SK-N-SH treated with all-trans-retinoic acid at 6 μM for 48 hours (cell line): ENCODE data around the gene TOR1AIP1.
"Not testable (repeated sequence)": the region's sequence is repeated elsewhere in the genome, so short reads cannot be mapped to it uniquely, and the experiment has no call there.

Experiments used
- ATAC-seq: fragments of 200-7000 bp; cut with Tn5 transposase; 3 replicates; pipeline ENCODE4 v1.9.1; 2020; ENCODE audit warnings: mild to moderate bottlenecking, moderate library complexity
- ARNTL ChIP-seq: fragments of 450-650 bp; formaldehyde crosslinking; IDR thresholded peaks from 2 replicates; pipeline ENCODE4 v1.5.0; 2020; ENCODE audit warnings: low read depth, mild to moderate bottlenecking, moderate library complexity, borderline replicate concordance
- BACH2 ChIP-seq: fragments of 250-450 bp; sonication (Bioruptor Pico); IDR thresholded peaks from 2 replicates; pipeline ENCODE4 v1.9.0; 2021; ENCODE audit warnings: mild to moderate bottlenecking, borderline replicate concordance
- CREB5 ChIP-seq: fragments of 250-450 bp; sonication (Bioruptor Pico); IDR thresholded peaks from 2 replicates; pipeline ENCODE4 v1.5.1; 2020; ENCODE audit warnings: low read depth, mild to moderate bottlenecking, moderate library complexity
- CSDC2 ChIP-seq: fragments of 250-450 bp; sonication (Bioruptor Pico); IDR thresholded peaks from 2 replicates; pipeline ENCODE4 v1.5.0; 2020; ENCODE audit warnings: mild to moderate bottlenecking, moderate library complexity
- CSRNP3 ChIP-seq: fragments of 250-450 bp; sonication (Bioruptor Pico); IDR thresholded peaks from 2 replicates; pipeline ENCODE4 v1.5.1; 2021; ENCODE audit warnings: mild to moderate bottlenecking, moderate library complexity
- ESRRG ChIP-seq: fragments of 250-450 bp; sonication (Bioruptor Pico); IDR thresholded peaks from 2 replicates; pipeline ENCODE4 v1.6.1; 2021; ENCODE audit warnings: mild to moderate bottlenecking
- GLIS3 ChIP-seq: fragments of 250-450 bp; sonication (Bioruptor Pico); IDR thresholded peaks from 2 replicates; pipeline ENCODE4 v1.5.0; 2020; ENCODE audit warnings: mild to moderate bottlenecking, moderate library complexity
- ISL1 ChIP-seq: fragments of 250-450 bp; sonication (Bioruptor Pico); IDR thresholded peaks from 2 replicates; pipeline ENCODE4 v2.1.2; 2022; ENCODE audit warnings: mild to moderate bottlenecking, moderate library complexity
- OSR1 ChIP-seq: fragments of 250-450 bp; sonication (Bioruptor Pico); IDR thresholded peaks from 2 replicates; pipeline ENCODE4 v1.8.0; 2022; ENCODE audit warnings: moderate library complexity, mild to moderate bottlenecking, inconsistent platforms
- PATZ1 ChIP-seq: fragments of 250-450 bp; sonication (Bioruptor Pico); IDR thresholded peaks from 2 replicates; pipeline ENCODE4 v1.8.0; 2020; ENCODE audit warnings: mild to moderate bottlenecking, moderate library complexity, borderline replicate concordance
- PPARA ChIP-seq: fragments of 250-450 bp; sonication (Bioruptor Pico); IDR thresholded peaks from 2 replicates; pipeline ENCODE4 v1.5.0; 2020; ENCODE audit warnings: mild to moderate bottlenecking, borderline replicate concordance
- RARB ChIP-seq: fragments of 250-450 bp; sonication (Bioruptor Pico); IDR thresholded peaks from 2 replicates; pipeline ENCODE4 v1.8.0; 2021; ENCODE audit warnings: mild to moderate bottlenecking, moderate library complexity
- SNAI2 ChIP-seq: fragments of 250-450 bp; sonication (Bioruptor Pico); IDR thresholded peaks from 2 replicates; pipeline ENCODE4 v1.5.0; 2020; ENCODE audit warnings: mild to moderate bottlenecking, moderate library complexity
- TCF4 ChIP-seq: fragments of 250-450 bp; sonication (Bioruptor Pico); IDR thresholded peaks from 2 replicates; pipeline ENCODE4 v1.8.0; 2021; ENCODE audit warnings: mild to moderate bottlenecking, moderate library complexity, borderline replicate concordance
- TOX ChIP-seq: fragments of 250-450 bp; sonication (Bioruptor Pico); IDR thresholded peaks from 2 replicates; pipeline ENCODE4 v1.8.0; 2021; ENCODE audit warnings: mild to moderate bottlenecking, moderate library complexity, borderline replicate concordance
- TSHZ2 ChIP-seq: fragments of 250-450 bp; sonication (Bioruptor Pico); IDR thresholded peaks from 2 replicates; pipeline ENCODE4 v1.5.0; 2020; ENCODE audit warnings: mild to moderate bottlenecking, moderate library complexity
- ZC3H10 ChIP-seq: fragments of 250-450 bp; sonication (Bioruptor Pico); IDR thresholded peaks from 2 replicates; pipeline ENCODE4 v1.5.1; 2021; ENCODE audit warnings: mild to moderate bottlenecking, moderate library complexity
- ZFP3 ChIP-seq: fragments of 250-450 bp; sonication (Bioruptor Pico); IDR thresholded peaks from 2 replicates; pipeline ENCODE4 v1.5.0; 2020; ENCODE audit warnings: mild to moderate bottlenecking, moderate library complexity
- ZFP30 ChIP-seq: fragments of 450-650 bp; formaldehyde crosslinking; IDR thresholded peaks from 2 replicates; pipeline ENCODE4 v1.5.0; 2022; ENCODE audit warnings: mild to moderate bottlenecking, moderate library complexity
- ZNF565 ChIP-seq: fragments of 450-650 bp; formaldehyde crosslinking; conservative IDR thresholded peaks from 2 replicates; pipeline ENCODE4 v1.5.0; 2020; ENCODE audit warnings: low read depth, mild to moderate bottlenecking, moderate library complexity
- ZNF70 ChIP-seq: fragments of 450-650 bp; formaldehyde crosslinking; IDR thresholded peaks from 2 replicates; pipeline ENCODE4 v1.5.0; 2020; ENCODE audit warnings: mild to moderate bottlenecking, moderate library complexity
- ZNF8 ChIP-seq: fragments of 450-650 bp; formaldehyde crosslinking; IDR thresholded peaks from 2 replicates; pipeline ENCODE4 v1.5.0; 2020; ENCODE audit warnings: mild to moderate bottlenecking, moderate library complexity
- TF ChIP-seq, protein P1 (sequence below): fragments of 250-450 bp; sonication (Bioruptor Pico); IDR thresholded peaks from 2 replicates; pipeline ENCODE4 v1.8.0; 2021; ENCODE audit warnings: low read depth, mild to moderate bottlenecking, moderate library complexity, borderline replicate concordance

The TOR1AIP1 gene

GRCh38 chr1:179840107-179840506 is 42.0 kb upstream of the TOR1AIP1 start:
- no peak for ATAC-seq
- TF ChIP-seq TCF4 = no peak
- no peak for TF ChIP-seq ZC3H10 (CRISPR knock-in tag)

DNA sequence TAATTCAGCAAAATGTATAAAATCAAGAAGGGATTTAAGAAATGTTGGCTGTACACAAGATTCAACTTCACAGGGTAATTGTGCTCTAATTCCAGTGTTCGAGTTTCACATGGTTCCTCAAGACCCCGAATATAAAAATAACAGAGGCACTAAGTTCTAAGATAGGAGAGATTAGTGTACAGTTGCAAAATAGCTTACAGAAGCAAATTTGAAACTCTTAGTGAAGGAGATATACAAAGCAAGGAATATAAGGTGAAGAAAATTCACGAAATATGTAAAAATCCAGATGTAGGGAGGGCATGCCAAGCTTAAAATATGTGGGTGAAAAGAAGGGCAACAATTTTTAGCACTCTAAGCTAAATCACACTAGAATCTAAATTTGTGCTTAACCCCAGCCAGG is 33.9 kb upstream of the TOR1AIP1 start:
- ATAC-seq = no peak
- TF ChIP-seq PATZ1 (CRISPR knock-in tag) (no peak), ZC3H10 (CRISPR knock-in tag) (no peak), RARB (CRISPR knock-in tag) (no peak), ISL1 (no peak), GLIS3 (CRISPR knock-in tag) (no peak), ZFP3 (CRISPR knock-in tag) (no peak), ARNTL (no peak), ZNF70 (CRISPR knock-in tag) (no peak), ESRRG (CRISPR knock-in tag) (no peak), ZNF565 (CRISPR knock-in tag) (no peak), ZFP30 (CRISPR knock-in tag) (no peak), TCF4 (no peak), TOX (no peak)

GRCh38 chr1:179853102-179853501 is 29.0 kb upstream of the TOR1AIP1 start:
- TF ChIP-seq BACH2 = no peak
- TF ChIP-seq PPARA (CRISPR knock-in tag) = no peak
- TF ChIP-seq RARB (CRISPR knock-in tag) = no peak
- TF ChIP-seq ZNF565 (CRISPR knock-in tag) = no peak
- no peak for TF ChIP-seq CSDC2 (CRISPR knock-in tag)
- TF ChIP-seq, all 23 proteins: peak for 0

DNA sequence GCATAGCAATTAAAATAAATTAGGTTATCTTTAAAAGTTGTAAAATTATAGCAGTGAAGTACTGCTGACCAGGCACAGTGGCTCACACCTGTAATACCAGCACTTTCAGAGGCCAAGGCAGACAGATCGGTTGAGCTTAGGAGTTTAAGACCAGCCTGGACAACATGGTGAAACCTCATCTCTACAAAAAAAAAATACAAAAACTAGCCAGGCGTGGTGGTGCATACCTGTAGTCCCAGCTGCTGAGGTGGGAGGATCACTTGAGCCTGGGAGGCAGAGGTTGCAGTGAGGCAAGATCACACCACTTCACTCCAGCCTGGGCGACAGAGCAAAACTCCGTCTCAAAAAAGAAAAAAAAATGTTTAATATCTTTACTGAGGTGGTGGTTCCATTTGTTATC is 26.3 kb upstream of the TOR1AIP1 start:
- not testable (repeated sequence) for ATAC-seq

More at GRCh38 chr1:179853102-179853501, 29.0 kb upstream of the TOR1AIP1 start:
- ATAC-seq = no peak

GRCh38 chr1:179856296-179856695 is 25.8 kb upstream of the TOR1AIP1 start:
- no peak; the same call in 2 of the 3 replicates for ATAC-seq
- TF ChIP-seq ZNF565 (CRISPR knock-in tag) (no peak), ZNF8 (CRISPR knock-in tag) (no peak), GLIS3 (CRISPR knock-in tag) (no peak), CSRNP3 (no peak), OSR1 (CRISPR knock-in tag) (no peak), TCF4 (no peak), ZFP3 (CRISPR knock-in tag) (no peak), CSDC2 (CRISPR knock-in tag) (no peak), BACH2 (no peak), PATZ1 (CRISPR knock-in tag) (no peak), SNAI2 (no peak), PPARA (CRISPR knock-in tag) (no peak), ZFP30 (CRISPR knock-in tag) (no peak), ZC3H10 (CRISPR knock-in tag) (no peak), CREB5 (CRISPR knock-in tag) (no peak), TSHZ2 (CRISPR knock-in tag) (no peak), RARB (CRISPR knock-in tag) (no peak)
- TF ChIP-seq, protein P1, sequence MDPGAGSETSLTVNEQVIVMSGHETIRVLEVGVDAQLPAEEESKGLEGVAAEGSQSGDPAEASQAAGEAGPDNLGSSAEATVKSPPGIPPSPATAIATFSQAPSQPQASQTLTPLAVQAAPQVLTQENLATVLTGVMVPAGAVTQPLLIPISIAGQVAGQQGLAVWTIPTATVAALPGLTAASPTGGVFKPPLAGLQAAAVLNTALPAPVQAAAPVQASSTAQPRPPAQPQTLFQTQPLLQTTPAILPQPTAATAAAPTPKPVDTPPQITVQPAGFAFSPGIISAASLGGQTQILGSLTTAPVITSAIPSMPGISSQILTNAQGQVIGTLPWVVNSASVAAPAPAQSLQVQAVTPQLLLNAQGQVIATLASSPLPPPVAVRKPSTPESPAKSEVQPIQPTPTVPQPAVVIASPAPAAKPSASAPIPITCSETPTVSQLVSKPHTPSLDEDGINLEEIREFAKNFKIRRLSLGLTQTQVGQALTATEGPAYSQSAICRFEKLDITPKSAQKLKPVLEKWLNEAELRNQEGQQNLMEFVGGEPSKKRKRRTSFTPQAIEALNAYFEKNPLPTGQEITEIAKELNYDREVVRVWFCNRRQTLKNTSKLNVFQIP = no peak
